K562 (cell line): ENCODE measurements around the gene CPSF6. TPM values are rescaled to one million over a fixed set of nuclear protein-coding genes. Genes with fewer than 3 reads are reported as not detected.

Experiments
- FOSL1 ChIP-seq: fragments of 200-800 bp; sonication (Bioruptor generic); conservative IDR thresholded peaks from 2 replicates; pipeline ENCODE4 v1.6.1; 2016; ENCODE audit warnings: missing genetic modification characterization, missing compliant biosample characterization
- GABPB1 ChIP-seq: sonication (generic); formaldehyde crosslinking; IDR thresholded peaks from 2 replicates; pipeline ENCODE4 v1.8.0; 2022; ENCODE audit warnings: mild to moderate bottlenecking, missing genetic modification reagents
- KDM5B ChIP-seq: fragments of 200-600 bp; sonication (generic); IDR thresholded peaks from 2 replicates; pipeline ENCODE4 v1.6.1; 2012; ENCODE audit warnings: low read depth, mild to moderate bottlenecking, moderate library complexity, low read length, control low read depth, inconsistent platforms; ENCODE audit not compliant: insufficient replicate concordance
- MAFG ChIP-seq: fragments of 450-650 bp; conservative IDR thresholded peaks from 2 replicates; pipeline ENCODE4 v1.6.1; 2016; ENCODE audit warnings: missing genetic modification characterization, missing compliant biosample characterization
- PML ChIP-seq: IDR thresholded peaks from 2 replicates; pipeline ENCODE4 v1.6.1; 2012; ENCODE audit warnings: low read length, inconsistent platforms
- PRPF4 ChIP-seq: fragments of 200-400 bp; formaldehyde crosslinking; IDR thresholded peaks from one replicate; pipeline ENCODE4 v1.6.1; 2017; ENCODE audit warnings: low read length, low read depth, mild to moderate bottlenecking; ENCODE audit not compliant: insufficient read depth, poor library complexity, severe bottlenecking
- RBM14 ChIP-seq: fragments of 200-400 bp; formaldehyde crosslinking; IDR thresholded peaks from 2 replicates; pipeline ENCODE4 v1.6.1; 2018; ENCODE audit warnings: low read depth, mild to moderate bottlenecking, low read length, moderate library complexity, borderline replicate concordance; ENCODE audit not compliant: insufficient read depth
- RFX5 ChIP-seq: IDR thresholded peaks from 2 replicates; pipeline ENCODE4 v1.6.1; 2011; ENCODE audit warnings: low read depth, mild to moderate bottlenecking, improper control_type of control experiment, low read length
- ZNF165 ChIP-seq: fragments of 250-450 bp; sonication (Bioruptor Pico); IDR thresholded peaks from 2 replicates; pipeline ENCODE4 v1.4.0; 2020; ENCODE audit warnings: borderline replicate concordance
- ZNF584 ChIP-seq: fragments of 200-800 bp; sonication (Bioruptor generic); IDR thresholded peaks from 2 replicates; pipeline ENCODE4 v1.6.1; 2016; ENCODE audit warnings: low read depth, mild to moderate bottlenecking, missing genetic modification characterization, missing compliant biosample characterization
- polyA plus RNA-seq, 8 experiments: library from polyadenylated mRNA; depleted of rRNA in 4 of 8; stranded (reverse) in 5 of 8; unstranded in 3 of 8; fragments of >200 nt; fragmentation: Nextera tagmentation in 2 of 8; fragmentation: Illumina TruSeq in 1 of 8; extraction: Ambion mirVana in 2 of 8; extraction: Trizol in 1 of 8; gene quantifications; 2 replicates each; pipeline versions ENCODE4 v1.2.1 to v1.2.3, GENCODE V29; 2011 to 2014; ENCODE audit warnings: inconsistent platforms in 1 of 8, missing spikeins in 1 of 8
- total RNA-seq, 7 experiments: library from RNA; depleted of rRNA in 6 of 7; stranded (reverse); fragments of >200 nt in 6 of 7; fragmentation: Illumina TruSeq in 2 of 7; extraction: Trizol in 2 of 7; gene quantifications; 2 replicates each; pipeline versions ENCODE4 v1.2.1 to v1.2.3, GENCODE V29; 2011 to 2021; ENCODE audit warnings: low replicate concordance in 1 of 7
- TF ChIP-seq, protein P1 (sequence below), 2 experiments: fragments of 150-350 bp in 1 of 2; IDR thresholded peaks; 2 replicates each; pipeline ENCODE4 v1.6.1; 2012 to 2016; ENCODE audit warnings: low read depth in 2 of 2, low read length in 2 of 2, mild to moderate bottlenecking in 1 of 2, moderate library complexity in 1 of 2

Gene CPSF6
- total and polyA plus RNA-seq, 9 of the 15 experiments (the other 6 are each of a cell fraction or from before 2014, with no cell fraction given) = 34.3 to 129 (median 77.8) TPM

- TF ChIP-seq PML (no peak), FOSL1 (tag) (peak; percentile 55), PRPF4 (no peak), ZNF584 (CRISPR knock-in tag) (no peak), MAFG (tag) (no peak), ZNF165 (CRISPR knock-in tag) (no peak), KDM5B (no peak), RBM14 (no peak), GABPB1 (CRISPR knock-in tag) (peak; percentile 49; the same call in 1 of the 2 replicates), RFX5 (no peak)
- TF ChIP-seq, protein P1, sequence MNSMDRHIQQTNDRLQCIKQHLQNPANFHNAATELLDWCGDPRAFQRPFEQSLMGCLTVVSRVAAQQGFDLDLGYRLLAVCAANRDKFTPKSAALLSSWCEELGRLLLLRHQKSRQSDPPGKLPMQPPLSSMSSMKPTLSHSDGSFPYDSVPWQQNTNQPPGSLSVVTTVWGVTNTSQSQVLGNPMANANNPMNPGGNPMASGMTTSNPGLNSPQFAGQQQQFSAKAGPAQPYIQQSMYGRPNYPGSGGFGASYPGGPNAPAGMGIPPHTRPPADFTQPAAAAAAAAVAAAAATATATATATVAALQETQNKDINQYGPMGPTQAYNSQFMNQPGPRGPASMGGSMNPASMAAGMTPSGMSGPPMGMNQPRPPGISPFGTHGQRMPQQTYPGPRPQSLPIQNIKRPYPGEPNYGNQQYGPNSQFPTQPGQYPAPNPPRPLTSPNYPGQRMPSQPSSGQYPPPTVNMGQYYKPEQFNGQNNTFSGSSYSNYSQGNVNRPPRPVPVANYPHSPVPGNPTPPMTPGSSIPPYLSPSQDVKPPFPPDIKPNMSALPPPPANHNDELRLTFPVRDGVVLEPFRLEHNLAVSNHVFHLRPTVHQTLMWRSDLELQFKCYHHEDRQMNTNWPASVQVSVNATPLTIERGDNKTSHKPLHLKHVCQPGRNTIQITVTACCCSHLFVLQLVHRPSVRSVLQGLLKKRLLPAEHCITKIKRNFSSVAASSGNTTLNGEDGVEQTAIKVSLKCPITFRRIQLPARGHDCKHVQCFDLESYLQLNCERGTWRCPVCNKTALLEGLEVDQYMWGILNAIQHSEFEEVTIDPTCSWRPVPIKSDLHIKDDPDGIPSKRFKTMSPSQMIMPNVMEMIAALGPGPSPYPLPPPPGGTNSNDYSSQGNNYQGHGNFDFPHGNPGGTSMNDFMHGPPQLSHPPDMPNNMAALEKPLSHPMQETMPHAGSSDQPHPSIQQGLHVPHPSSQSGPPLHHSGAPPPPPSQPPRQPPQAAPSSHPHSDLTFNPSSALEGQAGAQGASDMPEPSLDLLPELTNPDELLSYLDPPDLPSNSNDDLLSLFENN (IDR thresholded peaks at IDR 0.05; ENCODE audit: low read depth in 2 of 2, low read length in 2 of 2) = no peak
These were observed 44.8 kb downstream of the CPSF6 start (continued) for GRCh38 chr12:69284131-69284530.
